Liver (tissue), 3 donors: ENCODE data around the gene TUBGCP6.

Source experiments
- EGR1 ChIP-seq, 2 donors: IDR thresholded peaks; 2 replicates each; pipeline ENCODE4 v1.6.1; 2016 to 2018; ENCODE audit warnings: antibody characterized with exemption in 2 of 2, low read depth in 2 of 2
- RXRA ChIP-seq, 2 donors: IDR thresholded peaks; 2 replicates each; pipeline ENCODE4 v1.6.1; 2017 to 2018; ENCODE audit warnings: antibody characterized with exemption in 2 of 2, mild to moderate bottlenecking in 1 of 2
- SP1 ChIP-seq: IDR thresholded peaks from 2 replicates; pipeline ENCODE4 v1.6.1; 2018; ENCODE audit warnings: antibody characterized with exemption, mild to moderate bottlenecking
- TAF1 ChIP-seq: conservative IDR thresholded peaks from 2 replicates; pipeline ENCODE4 v1.6.1; 2016; ENCODE audit warnings: antibody characterized with exemption, mild to moderate bottlenecking
- YY1 ChIP-seq: IDR thresholded peaks from 2 replicates; pipeline ENCODE4 v1.6.1; 2016; ENCODE audit warnings: antibody characterized with exemption, mild to moderate bottlenecking
- TF ChIP-seq, protein P1 (sequence below): IDR thresholded peaks from 2 replicates; pipeline ENCODE4 v1.6.1; 2016; ENCODE audit warnings: antibody characterized with exemption
- TF ChIP-seq, protein P2 (sequence below): fragments of 150-350 bp; IDR thresholded peaks from 2 replicates; pipeline ENCODE4 v1.5.1; 2017; ENCODE audit warnings: improper control_type of control experiment, low read depth, low read length; ENCODE audit not compliant: missing input control
- TF ChIP-seq, protein P3 (sequence below): IDR thresholded peaks from 2 replicates; pipeline ENCODE4 v1.6.1; 2016; ENCODE audit warnings: antibody characterized with exemption, mild to moderate bottlenecking
- TF ChIP-seq, protein P4 (sequence below): IDR thresholded peaks from 2 replicates; pipeline ENCODE4 v1.6.1; 2016; ENCODE audit warnings: antibody characterized with exemption
- donor health status: healthy.
- donor health status: healthy.

DNA sequence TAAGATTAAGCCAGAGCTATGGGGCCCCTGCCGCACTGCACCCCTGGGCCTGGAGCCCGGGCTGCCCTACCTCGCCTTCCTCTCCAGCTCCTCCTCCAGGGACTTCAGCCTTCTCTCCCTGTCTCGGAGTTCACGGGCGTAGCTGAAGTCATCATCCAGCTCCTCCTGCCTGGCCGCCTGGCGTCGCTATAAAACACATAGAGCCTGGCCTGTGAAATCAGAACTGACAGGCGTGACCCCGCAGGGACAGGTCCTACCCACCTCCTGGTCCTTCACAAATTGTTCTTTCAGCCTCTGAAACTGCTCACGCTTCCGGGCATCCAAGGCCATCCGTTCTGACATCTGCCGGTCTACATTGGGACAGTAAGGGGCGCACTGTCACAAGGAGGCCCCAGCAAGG is 20.8 kb downstream of the TUBGCP6 start:
- TF ChIP-seq, protein P1, sequence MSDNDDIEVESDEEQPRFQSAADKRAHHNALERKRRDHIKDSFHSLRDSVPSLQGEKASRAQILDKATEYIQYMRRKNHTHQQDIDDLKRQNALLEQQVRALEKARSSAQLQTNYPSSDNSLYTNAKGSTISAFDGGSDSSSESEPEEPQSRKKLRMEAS = no peak
- TF ChIP-seq, protein P2, sequence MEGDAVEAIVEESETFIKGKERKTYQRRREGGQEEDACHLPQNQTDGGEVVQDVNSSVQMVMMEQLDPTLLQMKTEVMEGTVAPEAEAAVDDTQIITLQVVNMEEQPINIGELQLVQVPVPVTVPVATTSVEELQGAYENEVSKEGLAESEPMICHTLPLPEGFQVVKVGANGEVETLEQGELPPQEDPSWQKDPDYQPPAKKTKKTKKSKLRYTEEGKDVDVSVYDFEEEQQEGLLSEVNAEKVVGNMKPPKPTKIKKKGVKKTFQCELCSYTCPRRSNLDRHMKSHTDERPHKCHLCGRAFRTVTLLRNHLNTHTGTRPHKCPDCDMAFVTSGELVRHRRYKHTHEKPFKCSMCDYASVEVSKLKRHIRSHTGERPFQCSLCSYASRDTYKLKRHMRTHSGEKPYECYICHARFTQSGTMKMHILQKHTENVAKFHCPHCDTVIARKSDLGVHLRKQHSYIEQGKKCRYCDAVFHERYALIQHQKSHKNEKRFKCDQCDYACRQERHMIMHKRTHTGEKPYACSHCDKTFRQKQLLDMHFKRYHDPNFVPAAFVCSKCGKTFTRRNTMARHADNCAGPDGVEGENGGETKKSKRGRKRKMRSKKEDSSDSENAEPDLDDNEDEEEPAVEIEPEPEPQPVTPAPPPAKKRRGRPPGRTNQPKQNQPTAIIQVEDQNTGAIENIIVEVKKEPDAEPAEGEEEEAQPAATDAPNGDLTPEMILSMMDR = no peak
- no peak for TF ChIP-seq RXRA (IDR thresholded peaks at IDR 0.05)
- TF ChIP-seq TAF1 = no peak
- TF ChIP-seq YY1 = no peak
- TF ChIP-seq, protein P3, sequence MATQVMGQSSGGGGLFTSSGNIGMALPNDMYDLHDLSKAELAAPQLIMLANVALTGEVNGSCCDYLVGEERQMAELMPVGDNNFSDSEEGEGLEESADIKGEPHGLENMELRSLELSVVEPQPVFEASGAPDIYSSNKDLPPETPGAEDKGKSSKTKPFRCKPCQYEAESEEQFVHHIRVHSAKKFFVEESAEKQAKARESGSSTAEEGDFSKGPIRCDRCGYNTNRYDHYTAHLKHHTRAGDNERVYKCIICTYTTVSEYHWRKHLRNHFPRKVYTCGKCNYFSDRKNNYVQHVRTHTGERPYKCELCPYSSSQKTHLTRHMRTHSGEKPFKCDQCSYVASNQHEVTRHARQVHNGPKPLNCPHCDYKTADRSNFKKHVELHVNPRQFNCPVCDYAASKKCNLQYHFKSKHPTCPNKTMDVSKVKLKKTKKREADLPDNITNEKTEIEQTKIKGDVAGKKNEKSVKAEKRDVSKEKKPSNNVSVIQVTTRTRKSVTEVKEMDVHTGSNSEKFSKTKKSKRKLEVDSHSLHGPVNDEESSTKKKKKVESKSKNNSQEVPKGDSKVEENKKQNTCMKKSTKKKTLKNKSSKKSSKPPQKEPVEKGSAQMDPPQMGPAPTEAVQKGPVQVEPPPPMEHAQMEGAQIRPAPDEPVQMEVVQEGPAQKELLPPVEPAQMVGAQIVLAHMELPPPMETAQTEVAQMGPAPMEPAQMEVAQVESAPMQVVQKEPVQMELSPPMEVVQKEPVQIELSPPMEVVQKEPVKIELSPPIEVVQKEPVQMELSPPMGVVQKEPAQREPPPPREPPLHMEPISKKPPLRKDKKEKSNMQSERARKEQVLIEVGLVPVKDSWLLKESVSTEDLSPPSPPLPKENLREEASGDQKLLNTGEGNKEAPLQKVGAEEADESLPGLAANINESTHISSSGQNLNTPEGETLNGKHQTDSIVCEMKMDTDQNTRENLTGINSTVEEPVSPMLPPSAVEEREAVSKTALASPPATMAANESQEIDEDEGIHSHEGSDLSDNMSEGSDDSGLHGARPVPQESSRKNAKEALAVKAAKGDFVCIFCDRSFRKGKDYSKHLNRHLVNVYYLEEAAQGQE = no peak
- no peak for TF ChIP-seq SP1
- TF ChIP-seq, protein P4, sequence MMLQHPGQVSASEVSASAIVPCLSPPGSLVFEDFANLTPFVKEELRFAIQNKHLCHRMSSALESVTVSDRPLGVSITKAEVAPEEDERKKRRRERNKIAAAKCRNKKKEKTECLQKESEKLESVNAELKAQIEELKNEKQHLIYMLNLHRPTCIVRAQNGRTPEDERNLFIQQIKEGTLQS = no peak
- TF ChIP-seq EGR1 (IDR thresholded peaks at IDR 0.05; ENCODE audit: low read depth in 2 of 2) = no peak
